Mesenteric fat pad (tissue), 1 donor: ENCODE measurements around the gene PIGB. TPM values are rescaled to one million over a fixed set of nuclear protein-coding genes. Genes with fewer than 3 reads are reported as not detected.
"Not testable (repeated sequence)": the region's sequence is repeated elsewhere in the genome, so short reads cannot be mapped to it uniquely, and the experiment has no call there.

Experiments used
- DNase-seq: peaks from one replicate; pipeline ENCODE4 v3.0.0-alpha.2; 2020; ENCODE audit warnings: low spot score
- long read RNA-seq: library from polyadenylated mRNA; unstranded; transcript quantifications from one replicate; pipeline ENCODE4 v2.0.0, GENCODE V29; 2020
- total RNA-seq: library from RNA; stranded (reverse); fragmentation: NEBNext Ultra II Directional; extraction: Animal tissue kit (Norgen Biotek cat#: 25700); gene quantifications from one replicate; pipeline ENCODE4 v1.2.1, GENCODE V29; 2021
- donor health status: DM: yes; HTN: yes; CAD: no.

Gene PIGB
- 14.4 TPM for total RNA-seq
- long read RNA-seq, transcript PIGB-202 (12 exons, 1,668 nt): major isoform, 31 of 48 reads
- long read RNA-seq, partial matches to known transcripts: 2 of 48 reads
- long read RNA-seq, other reads (novel, unspliced or antisense): 13 of 48 reads

DNA sequence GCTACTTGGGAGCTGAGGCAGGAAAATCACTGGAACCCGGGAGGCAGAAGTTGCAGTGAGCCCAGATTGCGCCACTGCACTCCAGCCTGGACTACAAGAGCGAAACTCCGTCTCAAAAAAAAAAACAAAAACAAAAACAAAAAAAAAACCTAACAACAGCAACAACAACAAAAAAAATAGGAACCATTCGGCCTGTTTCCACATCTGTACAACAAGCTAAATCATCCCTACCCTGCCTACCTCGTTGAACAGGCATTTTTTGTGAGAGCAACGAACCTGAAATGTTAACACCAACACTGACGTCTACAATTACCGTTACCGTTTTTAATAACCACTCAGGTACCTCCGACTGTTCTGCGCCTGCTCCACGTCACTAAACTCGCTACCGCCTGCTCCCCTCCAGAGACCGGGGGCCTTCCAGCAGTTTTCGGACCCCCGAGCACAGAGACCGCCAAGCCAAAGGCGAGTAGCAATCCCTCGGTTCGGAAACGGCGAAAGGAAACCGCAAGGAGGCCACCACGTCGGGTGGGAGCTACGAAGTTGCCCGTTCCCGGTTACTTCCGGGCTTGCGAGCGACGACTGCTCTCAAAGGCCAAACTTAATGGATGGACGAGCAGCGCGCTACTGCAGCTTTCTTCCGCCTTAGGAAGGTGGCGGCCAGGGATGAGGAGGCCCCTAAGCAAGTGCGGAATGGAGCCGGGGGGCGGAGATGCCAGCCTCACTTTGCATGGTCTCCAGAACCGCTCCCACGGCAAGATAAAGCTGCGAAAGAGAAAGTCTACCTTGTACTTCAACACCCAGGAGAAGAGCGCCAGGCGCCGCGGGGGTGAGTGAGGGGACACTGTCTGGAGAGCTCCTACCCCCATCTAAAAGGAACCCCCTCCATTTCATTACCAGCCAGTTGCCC lies at the start of gene PIGB, which contains the start of gene PIGBOS1:
Gene PIGB (plus strand): TSS at position 635 of the 907 bp plus-strand sequence. CDS start 29 bp downstream, at position 664.
Gene PIGBOS1 (minus strand): TSS at position 536 of the 907 bp plus-strand sequence. CDS start 1,331 bp downstream, outside the sequence.
- DNase-seq: peak; percentile 94

DNA sequence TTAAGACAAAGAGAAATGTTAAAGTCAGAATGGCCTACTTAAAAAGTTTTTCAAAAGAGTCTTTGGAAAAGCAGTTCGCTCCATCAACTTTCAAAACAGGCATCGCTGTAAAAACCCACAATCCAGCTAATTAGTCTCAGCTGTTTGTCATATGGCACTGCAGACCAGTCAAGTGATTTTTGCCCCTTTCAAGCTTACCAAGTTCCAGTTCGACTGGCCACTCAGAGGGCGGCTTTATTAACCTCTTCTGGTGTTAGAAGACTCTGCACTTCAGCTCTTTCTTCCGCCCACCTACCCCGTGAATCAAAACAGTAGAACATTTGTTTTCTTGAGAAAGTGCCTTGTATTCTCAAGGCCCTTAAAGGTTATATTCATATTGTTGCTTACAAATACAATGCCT lies 48.7 kb upstream of the PIGB start:
- DNase-seq: no peak

DNA sequence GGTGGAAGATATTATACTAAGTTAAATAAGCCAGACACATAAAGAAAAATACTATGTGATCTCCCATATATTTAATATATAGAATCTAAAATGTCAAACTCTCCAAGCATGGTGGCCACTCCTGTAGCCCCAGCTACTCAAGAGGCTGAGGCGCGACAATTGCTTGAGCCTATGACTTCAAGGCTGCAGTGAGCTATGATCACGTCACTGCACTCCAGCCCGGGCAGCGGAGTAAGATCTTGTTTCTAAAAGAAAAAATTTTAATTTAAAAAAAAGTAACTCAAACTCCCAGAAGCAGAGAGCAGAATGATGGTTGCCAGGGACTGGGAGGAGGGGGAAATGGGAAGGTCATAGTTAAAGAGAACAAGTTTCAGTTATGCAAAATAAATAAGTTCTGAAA lies 42.7 kb upstream of the PIGB start:
- no peak for DNase-seq

DNA sequence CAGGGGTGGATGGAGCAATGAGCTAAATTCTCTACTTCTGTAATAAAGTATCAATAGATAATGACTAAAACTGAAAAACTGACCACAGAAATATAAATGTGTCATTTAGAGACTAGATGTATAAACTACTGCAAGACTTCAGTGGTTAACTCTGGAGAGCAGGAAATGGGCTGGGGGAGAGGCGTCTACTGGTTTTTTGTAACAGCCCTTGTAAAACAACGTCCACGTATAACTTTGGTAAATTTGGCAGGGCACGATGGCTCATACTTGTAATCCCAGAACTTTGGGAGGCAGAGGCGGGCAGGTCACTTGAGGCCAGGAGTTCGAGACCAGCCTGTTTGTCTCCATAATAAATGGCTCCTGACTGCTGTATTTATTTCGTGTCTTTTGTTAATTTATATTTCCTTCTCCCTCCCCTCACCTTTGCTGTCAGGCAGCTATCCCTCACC lies 41.9 kb upstream of the PIGB start:
- no peak for DNase-seq

DNA sequence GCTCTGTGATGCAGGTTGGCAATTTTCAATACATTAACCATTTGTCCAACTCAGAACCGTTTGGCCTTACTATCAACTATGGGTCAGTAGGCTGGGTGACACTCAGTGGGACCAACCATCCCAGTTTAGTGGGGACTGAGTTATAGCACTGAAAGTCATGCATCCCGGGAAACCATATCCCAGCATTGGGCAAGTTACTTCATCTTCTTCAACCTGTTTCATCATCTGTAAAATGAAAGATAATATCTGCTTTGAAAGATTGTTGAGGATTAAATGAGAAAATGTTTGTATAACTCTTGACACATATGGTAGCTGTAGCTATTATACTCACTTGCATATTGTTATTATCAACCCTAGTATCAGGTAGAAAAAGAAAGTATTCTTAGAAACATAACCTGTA lies 41.3 kb upstream of the PIGB start:
- no peak for DNase-seq

DNA sequence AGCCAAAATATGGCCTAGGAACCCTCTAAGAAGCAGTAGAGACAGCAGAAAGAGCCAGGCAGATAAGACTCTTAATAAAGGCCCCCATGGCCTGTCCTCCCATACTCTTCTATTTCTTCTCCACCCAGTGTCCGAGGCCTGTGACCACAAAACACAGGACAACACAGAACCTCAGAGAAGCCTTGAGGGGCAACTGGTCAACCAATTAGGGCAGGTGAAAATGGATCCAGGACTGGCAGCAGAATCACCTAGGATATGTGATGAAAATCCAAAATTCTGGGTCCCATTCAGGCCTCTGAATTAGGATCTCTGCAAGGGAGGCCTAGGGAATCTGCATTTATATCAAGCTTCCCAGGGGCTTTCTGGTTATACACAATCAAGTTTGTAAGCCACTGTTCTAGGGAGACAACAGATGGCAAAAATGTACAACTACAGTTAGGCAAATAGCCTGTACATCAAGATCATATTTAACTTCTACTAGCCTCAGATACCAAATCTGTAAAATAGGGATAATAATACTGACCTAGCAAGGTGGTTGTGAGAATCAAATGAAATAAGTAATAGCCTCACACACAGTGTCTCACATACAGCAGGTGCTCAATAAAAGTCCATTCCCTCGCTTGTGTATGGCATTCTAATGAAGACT lies 39.8 kb upstream of the PIGB start:
- no peak for DNase-seq

DNA sequence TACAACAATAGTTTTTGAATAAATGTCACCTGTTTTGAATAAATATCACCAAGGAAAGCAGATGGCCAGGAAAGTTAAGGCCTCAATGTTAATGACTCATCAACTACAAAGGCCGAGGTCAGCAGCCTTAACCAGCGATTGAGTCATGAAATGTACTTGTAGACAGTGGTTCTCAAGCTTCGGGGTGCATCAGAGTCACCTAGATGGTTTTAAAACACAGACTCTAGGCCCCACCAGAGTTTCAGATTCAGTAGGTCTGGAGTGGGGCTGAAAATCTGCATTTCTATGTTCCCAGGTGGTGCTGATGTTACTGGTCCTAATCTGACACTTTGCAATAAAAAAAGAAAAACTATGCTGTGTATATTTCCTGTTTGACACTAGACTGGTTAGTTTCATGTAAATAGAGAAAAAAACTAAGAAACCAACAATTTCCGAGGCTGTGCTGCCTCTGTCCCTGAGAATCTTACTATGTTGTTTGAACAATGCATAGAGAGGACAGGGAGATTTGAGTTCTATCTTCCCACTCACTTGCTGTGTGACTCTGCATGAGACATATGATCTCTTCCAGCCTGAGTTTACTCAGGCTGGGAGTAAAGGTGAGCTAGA lies 39.2 kb upstream of the PIGB start:
- no peak for DNase-seq

DNA sequence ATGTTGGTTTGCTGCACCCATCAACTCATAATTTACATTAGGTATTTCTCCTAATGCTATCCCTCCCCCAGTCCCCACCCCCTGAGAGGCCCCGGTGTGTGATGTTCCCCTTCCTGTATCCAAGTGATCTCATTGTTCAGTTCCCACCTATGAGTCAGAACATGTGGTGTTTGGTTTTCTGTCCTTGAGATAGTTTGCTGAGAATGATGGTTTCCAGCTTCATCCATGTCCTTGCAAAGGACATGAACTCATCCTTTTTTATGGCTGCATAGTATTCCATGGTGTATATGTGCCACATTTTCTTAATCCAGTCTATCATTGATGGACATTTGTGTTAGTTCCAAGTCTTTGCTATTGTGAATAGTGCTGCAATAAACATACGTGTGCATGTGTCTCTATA lies 38.4 kb upstream of the PIGB start:
- not testable (repeated sequence) for DNase-seq

DNA sequence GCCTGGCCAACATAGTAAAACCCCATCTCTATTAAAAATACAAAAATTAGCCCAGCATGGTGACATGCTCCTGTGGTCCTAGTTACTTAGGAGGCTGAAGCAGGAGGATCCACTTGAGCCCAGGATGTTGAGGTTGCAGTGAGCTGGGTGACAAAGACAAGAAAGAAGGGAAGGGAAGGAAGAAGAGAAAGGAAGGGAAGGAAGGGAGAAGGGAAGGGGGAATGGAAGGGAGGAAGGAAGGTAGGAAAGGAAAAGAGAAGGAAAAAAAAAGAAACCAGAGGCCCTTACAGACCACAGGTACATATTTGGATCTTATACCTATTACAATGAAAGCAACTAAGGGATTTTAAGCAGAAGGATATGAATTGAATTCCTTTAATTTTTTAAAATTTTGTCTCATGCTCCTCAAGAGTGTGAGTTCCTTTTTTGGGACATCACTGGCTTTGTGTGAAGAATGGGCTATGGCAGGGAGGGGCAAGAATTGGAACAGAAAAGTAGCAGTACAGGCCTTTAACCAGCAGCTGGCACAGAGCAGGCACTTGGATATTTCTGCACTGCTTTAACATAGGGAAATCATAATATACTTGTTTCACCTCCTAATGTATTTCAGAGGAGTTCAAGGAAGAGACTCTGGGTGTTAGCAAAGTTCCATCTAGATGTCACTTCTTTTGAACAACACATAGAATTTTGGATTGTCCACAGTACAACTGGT lies 37.3 kb upstream of the PIGB start:
- DNase-seq: no peak

DNA sequence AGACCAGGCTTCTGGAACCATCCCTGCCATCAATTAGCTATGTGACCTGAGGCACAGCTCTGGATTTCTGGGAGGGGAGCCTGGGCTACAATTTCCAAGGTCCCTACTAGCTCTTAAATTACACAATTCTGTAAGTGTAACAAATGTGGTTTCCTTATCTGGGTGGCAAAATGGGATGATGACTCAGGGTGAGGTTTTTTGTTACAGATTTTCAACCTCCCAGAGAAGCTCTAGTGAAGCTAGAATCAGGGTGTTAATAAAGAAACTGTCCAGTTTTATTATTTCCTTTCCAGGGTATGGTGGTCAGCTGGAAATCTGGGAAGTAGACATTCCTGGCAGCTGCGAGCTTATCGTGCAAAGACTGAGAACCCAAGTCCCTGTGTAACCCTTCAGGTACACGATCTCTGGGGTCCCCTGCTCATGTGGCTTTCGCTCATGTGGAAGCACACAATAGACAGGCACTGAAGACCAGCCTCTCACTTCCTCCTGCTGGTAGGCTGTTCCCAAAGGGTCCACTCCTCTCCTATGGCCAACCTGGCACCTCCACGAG lies 36.7 kb upstream of the PIGB start:
- DNase-seq: no peak

DNA sequence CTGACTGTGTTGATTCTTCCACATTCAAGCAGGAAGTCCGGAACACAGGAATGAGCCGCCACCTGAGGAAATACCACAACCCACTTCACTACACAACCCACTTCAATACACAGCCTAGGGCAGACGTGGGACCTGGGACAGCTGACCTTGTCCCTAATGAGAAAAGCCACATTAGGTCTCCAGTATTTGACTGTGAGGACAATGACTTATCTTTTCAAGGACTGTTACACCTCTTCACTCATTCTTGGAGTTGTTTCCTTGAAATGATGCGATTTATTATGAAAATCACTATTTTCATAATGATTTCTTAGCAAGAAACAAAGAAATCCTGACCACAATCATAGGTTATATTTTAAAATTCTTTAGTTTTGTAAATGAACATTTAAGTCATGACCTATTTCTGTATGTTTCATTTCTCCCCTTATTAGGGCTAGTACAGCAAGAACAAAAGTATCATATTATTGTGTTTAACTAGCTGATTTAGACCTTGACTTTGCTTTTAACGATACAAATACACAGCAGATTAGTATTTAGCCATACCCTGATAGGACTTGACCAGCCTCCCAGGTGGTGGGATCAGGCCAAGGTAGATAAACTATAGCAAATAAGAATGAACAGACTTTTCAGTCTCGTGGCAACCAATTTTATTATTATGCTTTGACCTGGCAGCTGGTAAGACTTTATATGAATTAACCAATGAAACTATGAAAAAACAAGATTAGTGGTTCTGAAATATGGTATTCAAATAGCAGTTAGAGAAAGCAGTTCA lies 35.5 kb upstream of the PIGB start:
- no peak for DNase-seq

DNA sequence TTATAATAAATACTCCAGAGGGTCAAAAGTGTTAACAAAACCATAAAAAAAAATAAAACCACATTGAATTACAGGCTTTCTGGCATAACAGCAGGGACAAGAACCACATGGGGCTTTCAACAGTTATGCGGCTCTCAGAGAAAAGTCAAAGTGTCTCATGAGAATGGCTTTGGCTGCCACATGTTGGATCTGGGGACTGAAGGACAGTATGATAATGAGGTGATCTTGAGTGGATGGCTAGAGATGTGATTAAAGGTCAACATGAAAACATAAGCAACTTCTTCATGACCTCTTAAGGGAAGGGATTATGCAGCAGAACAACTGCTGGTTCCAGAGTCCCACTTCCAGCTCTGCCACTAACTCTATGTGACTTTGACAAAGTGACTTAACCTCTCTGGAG lies 34.6 kb upstream of the PIGB start:
- DNase-seq: no peak

DNA sequence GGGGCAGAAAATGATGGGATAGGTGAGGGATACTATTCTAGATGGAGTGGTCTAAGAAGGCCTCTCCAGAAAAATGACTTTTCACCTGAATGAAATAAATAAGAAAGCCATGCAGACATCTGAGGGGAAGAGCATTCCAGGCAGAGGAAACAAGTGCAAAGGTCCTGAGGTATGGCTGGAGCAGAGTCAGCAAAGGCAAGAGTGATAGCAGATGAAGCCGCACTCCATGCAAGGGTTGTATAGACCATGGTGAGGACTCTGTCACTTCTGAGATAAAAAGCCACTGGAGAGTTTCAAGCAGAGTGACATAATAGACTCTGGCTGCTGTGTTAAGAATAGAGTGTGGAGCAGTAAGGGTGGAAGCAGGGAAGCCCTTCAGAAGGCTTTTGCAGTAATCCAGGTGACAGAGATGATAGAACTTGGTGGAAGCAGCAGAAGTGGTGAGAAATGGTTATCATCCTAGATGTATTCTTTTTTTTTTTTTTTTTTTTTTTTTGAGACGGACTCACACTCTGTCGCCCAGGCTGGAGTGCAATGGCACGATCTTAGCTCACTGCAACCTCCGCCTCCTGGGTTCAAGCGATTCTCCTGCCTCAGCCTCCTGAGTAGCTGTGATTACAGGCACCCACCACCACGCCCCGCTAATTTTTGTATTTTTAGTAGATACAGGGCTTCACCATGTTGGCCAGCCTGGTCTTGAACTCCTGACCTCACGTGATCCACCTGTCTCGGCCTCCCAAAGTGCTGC lies 32.4 kb upstream of the PIGB start:
- DNase-seq: not testable (repeated sequence)

DNA sequence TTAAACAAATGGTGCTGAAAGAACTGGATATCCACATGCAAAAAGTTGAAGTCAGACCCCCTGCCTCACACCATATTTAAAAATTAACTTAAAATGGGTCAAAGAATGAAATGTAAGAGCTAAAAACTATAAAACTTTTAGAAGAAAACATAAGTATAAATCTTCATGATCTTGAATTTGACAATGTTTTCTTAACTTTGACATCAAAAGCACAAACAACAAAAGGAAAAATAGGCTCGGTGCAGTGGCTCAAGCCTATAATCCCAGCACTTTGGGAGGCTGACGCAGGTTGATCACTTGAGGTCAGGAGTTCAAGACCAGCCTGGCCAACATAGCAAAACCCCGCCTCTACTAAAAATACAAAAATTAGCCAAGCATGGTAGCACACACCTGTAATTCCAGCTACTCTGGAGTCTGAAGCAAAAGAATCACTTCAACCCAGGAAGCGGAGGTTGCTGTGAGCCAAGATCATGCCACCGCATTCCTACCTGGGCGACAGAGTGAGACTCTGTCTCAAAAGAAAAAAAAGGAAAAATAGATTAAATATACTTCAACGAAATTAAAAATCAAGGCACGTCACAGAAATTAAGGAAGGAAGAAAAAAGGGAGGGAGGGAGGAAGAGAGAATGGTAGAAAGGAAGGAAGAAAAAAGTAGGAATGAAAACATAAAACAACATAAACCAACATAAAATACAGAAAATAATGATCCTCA lies 30.9 kb upstream of the PIGB start:
- no peak for DNase-seq

DNA sequence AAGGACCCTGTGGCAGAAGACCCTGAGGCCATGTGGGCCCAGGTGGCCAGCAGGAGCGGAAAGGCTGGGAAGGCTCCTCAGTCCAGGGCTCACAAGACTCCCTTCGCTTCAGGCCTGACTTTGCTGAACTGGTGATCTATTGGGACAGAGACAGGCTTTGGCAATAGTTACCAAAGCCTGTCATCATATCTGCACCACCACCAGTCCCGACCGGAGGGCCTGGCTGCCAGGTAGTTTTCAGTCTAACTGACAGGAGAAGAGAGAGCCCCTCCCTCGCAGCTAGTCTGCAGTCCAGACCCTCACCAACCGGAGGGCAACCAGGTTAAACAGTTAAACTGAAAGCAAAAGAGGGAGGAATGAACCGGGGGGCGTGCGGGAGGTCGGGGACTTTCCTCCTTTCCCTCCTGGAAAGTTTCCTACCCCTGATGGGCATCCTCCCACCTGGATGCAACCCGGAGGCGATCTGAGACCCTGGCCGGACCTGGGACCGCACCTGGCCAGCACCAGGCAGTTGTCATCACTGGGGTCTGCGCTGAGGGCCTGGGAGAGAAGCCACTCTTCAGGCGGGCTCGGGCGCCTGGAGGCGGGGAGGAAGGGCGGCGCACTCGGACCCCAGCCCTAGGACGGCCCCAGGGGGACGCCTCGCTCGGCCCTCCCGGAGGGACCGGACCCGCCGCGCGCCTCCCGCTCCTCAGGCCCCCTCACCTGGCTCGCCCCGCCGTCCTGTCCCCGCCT lies 29.8 kb upstream of the PIGB start:
- no peak for DNase-seq

DNA sequence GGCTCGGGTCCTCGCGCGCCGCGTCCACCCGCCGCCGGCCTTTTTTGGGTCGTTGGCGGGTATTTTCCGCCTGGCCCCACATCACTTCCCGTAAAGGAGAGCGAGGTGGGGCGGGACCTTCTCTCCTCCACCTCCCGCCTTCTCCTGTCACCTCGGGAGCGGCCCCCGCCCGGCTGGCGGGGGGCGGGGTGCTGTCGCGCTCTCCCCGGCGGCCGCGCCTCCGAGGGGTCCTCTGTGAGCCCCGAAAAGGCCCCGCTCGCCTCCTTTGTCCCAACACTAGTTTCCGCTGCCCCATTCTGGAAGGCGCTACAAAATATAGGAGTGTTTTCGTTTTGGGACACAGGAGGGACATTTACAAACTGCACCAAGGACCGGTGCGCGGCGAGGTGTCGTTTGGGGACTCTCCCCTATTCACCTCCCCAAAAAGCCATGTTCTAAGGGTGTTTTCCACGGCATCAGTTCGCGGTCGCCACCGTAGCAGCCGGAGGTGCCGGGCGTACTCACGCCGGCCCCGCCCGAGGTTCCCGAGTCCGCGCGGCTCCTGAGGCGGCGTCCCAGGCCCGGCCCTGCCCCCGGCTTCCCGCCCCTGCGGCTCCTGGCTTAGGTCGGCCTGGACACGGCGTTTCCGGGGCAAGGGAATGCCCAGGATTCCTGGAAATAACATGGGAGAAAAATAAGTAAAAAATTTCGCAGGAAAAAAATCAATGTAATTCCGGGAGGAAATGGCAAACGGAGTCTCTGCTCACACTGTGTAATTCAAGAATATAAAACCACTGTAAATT lies 29.1 kb upstream of the PIGB start, which contains the start of gene RAB27A:
Gene RAB27A (minus strand): TSS at position 68 of the 782 bp plus-strand sequence. CDS start 54,879 bp downstream, outside the sequence.
- DNase-seq: peak; percentile 93

DNA sequence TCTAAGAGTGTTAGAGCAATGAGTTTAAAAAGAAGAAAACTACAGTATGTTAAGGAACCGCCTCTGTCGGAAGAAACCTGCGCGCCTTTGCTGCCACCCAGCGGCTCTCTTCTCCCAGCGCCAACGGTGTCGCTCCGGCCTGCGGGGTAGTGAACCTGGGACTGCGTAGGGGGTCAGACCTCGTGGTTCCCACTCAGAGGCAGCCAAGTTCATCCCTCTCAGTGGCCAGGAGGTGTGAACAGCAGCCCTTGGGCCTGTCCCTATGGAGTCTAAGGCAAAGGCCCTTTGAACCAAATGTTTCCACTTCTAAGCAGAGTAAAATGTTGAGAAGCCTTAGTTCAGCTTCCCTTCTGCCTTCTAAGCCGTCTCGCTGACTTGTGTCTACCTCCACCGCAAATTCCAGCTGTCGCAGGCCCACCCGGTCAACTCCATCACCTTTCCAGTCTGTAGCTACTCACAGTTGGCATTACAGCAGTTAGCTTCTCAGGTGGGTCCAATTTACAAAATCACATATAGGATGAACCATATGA lies 28.4 kb upstream of the PIGB start:
- DNase-seq: peak; percentile 95
